Activated CD8-positive, alpha-beta memory T cell treated with anti-CD3 and anti-CD28 coated beads for 24 hours (primary cell): Measurements from ENCODE around the gene LCT.
"Not testable (repeated sequence)": the region's sequence is repeated elsewhere in the genome, so short reads cannot be mapped to it uniquely, and the experiment has no call there.

Experiments
- DNase-seq: peaks from one replicate; pipeline ENCODE4 v3.0.0-alpha.2; 2020

The LCT gene

GRCh38 chr2:135796606-135797005 is 40.4 kb downstream of the LCT start:
- no peak for DNase-seq

GRCh38 chr2:135795641-135796040 is 41.3 kb downstream of the LCT start:
- DNase-seq: not testable (repeated sequence)

DNA sequence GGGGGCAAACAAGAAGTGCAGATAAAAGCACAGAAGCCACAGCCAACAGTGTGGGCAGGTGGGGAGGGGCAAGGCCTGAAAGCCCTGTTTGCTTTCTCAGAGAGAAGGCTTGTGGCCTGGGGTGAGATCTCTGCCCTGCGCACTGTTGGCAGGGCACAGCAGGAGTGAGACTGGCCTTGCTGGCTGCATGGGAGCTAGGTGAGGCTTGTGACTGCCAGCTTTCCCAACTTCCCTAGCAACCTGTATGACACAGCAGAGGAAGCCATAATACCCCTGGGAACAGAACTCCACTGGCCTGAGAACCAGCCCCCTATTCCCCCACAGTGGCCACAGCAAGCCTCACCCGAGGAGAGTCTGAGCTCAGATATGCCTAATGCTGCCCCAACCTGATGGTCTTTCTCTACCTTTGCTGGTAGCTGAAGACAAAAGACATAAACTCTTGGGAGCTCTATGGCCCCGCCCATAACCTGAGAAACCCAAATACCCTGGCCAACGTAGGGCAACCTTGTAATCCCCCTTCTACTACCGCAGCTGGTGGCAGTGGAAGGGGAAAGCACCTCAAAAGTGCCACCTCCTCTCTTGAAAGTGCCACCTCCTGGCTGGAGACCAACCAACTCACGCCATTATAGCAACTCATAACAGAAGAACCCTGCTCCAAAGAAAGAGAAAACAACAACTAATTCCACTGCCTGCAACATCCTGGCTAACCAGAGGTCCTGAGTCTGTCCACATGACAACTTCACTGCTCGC is 44.4 kb downstream of the LCT start:
- DNase-seq: no peak

DNA sequence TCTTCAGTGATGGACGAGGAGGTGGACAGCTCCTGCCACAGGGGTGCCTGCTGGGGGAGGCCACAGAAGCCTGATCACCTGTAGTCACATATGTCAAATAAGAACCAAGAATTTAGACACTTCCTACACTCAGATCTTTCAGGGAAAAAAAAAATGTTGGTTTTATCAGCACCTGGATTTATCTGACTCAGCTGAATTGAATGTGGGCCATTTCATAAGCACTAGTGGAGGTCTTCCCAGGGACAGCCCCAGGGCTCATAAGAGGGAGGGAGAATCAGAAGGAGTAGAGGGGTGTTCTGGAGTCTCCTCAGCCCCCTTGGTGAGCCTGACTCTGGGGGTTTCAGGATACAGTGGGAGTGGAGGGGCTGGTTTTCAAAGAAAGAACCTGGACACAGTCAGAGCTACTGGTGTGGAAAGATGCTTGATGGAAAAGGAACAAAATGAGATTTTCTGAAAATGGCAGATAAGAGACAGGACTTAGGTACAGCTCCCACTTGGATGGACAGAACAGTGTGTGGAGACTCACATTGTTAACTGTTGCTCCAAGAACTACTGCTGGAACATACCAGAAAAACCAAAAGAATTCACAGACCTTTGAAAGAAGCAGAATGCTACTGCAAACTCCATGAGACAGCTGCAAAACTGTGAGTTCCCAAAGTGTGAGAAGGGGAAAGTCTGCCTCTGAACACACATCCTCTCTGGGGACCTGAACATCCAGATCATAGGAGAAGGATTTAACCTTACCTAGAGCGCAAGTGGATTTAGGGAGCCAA is 45.4 kb downstream of the LCT start:
- no peak for DNase-seq

DNA sequence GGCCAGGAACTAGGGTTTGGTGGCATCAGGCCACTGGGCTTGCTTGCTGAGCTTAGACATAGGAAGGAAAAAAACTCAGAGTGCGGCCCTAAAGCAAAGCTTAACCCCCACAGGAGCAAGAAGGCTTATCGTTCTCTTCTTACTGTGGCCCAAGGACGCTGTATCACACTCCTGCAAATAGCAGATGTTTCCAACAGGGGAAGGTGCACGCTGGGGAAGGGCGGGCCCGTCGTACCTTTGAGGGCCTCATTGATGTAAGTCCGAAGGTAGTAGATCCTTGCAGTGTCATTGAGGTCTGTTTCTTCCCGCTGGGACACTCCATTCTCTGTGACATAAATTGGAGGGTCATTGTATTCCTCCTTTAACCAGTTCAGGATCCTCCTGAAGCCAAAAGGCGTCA is 46.6 kb downstream of the LCT start:
- DNase-seq: no peak

GRCh38 chr2:135786823-135787222 is 50.2 kb downstream of the LCT start:
- no peak for DNase-seq

- DNase-seq: no peak
Measured at GRCh38 chr2:135785032-135785431, 52.0 kb downstream of the LCT start.

GRCh38 chr2:135783439-135783838 is 53.5 kb downstream of the LCT start:
- no peak for DNase-seq

GRCh38 chr2:135782231-135782630 is 54.8 kb downstream of the LCT start:
- no peak for DNase-seq

- DNase-seq: no peak
Measured at GRCh38 chr2:135776367-135776766, 60.6 kb downstream of the LCT start.

DNA sequence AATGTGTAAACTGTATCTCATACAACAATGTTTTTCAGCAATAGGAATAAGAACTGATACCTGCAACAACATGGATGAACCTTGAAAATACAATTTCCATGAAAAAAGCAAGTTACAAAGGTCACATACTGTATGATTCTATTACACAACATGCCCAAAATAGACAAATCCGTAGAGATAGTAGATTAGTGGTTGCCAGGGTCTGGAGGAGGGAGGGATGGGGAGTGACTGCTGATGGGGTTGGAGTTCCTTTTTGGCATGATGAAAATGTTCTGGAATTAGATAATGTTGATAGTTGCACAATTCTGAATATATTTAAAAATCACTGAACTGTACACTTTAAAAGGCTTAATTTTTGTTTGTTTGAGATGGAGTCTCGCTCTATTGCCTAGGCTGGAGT is 61.6 kb downstream of the LCT start:
- no peak for DNase-seq

GRCh38 chr2:135773917-135774316 is 63.1 kb downstream of the LCT start:
- DNase-seq: no peak

GRCh38 chr2:135773319-135773718 is 63.7 kb downstream of the LCT start:
- no peak for DNase-seq

DNA sequence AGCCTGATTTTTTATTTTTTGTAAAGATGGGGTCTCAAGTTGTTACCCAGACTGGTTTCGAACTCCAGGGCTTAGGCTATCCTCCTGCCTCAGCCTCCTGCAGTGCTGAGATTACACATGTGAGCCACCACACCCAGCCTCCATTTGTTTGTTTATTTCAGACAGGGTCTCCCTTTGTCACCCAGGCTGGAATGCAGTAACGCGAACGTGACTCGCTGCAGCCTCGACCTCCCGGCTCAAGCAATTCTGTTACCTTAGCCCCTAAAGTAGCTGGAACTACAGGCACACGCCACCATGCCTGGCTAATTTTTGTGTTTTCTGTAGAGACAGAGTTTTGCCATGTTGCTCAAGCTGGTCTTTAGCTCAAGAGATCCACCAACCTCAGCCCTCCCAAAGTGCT is 68.1 kb downstream of the LCT start:
- DNase-seq: no peak

DNA sequence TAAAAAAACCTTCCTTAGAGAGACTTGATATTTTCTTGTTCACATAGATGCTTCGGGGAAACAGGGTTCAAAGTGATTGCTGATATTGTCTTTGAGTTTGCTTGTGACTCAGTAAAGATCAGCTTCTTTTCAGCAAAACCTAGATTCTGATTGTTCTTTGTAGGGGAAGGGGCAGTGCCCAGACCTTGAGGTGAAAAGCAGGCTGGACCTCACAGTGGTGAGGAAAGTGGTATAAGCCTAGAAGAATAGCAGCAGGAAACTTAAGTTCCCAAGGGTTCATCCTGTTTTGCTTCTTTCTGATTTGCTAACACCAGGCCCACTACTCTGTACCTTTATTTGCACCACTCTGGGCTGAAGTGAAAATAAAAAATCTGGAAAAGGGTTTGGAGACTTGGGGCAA is 74.5 kb downstream of the LCT start:
- no peak for DNase-seq

GRCh38 chr2:135762022-135762421 is 75.0 kb downstream of the LCT start:
- no peak for DNase-seq

DNA sequence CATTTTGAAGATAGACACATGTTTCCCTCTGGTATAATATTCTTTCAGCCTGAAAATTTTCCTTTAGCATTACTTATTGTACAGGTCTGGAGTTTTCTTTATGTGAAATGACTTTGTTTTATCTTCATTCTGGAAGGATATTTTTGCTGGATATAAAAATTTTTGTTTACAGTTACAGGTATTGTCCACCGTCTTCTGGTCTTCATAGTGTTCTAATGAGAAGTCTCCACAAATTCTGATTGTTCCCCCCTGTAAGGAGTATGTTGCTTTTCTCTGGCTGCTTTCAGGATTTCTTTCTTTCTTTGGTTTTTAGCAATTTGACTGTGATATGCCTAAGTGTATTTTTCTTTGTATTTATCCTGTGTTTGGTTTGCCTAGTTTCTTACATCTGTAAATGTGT is 80.3 kb downstream of the LCT start:
- no peak for DNase-seq

DNA sequence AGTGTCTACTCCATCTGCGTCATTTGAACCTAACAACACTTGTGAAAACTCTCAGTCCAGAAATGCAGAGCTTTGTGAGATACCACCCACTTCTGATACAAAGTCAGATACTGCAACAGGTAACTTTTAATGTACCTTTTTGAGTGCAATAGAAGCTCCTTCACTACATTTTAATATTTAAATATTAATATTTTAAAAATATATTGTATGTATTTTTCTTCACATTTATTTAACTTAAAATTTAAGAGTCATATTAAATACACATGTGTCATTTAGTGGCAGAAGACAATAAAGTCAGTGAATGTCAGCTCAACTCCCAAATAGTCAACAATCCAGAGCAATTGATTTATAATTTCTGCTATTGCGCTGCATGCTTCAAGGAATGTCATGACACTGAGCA is 81.4 kb downstream of the LCT start:
- DNase-seq: no peak

- no peak for DNase-seq
Measured at GRCh38 chr2:135745545-135745944, 91.4 kb downstream of the LCT start.

- no peak for DNase-seq
Measured at GRCh38 chr2:135744760-135745314, 92.1 kb downstream of the LCT start.

DNA sequence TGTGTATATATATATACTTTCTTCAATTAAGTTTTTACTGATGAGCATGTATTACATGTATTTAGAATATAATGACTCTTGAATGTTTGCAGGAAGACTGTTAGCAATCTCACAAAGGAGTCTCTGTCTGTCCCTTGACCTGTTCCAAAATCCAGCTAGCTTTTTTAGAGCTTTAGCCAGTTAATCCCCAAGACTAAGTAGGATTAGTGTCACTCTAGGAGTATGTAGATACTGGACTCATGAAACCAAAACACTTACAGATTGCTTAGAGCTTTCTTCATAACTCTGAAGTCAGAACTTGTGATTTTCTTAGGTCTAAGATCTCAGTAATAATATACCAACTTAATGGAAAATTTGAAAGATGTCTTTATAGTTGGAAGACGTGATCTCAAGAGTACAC is 93.1 kb downstream of the LCT start:
- no peak for DNase-seq

- no peak for DNase-seq
Measured at GRCh38 chr2:135742325-135742757, 94.6 kb downstream of the LCT start.

DNA sequence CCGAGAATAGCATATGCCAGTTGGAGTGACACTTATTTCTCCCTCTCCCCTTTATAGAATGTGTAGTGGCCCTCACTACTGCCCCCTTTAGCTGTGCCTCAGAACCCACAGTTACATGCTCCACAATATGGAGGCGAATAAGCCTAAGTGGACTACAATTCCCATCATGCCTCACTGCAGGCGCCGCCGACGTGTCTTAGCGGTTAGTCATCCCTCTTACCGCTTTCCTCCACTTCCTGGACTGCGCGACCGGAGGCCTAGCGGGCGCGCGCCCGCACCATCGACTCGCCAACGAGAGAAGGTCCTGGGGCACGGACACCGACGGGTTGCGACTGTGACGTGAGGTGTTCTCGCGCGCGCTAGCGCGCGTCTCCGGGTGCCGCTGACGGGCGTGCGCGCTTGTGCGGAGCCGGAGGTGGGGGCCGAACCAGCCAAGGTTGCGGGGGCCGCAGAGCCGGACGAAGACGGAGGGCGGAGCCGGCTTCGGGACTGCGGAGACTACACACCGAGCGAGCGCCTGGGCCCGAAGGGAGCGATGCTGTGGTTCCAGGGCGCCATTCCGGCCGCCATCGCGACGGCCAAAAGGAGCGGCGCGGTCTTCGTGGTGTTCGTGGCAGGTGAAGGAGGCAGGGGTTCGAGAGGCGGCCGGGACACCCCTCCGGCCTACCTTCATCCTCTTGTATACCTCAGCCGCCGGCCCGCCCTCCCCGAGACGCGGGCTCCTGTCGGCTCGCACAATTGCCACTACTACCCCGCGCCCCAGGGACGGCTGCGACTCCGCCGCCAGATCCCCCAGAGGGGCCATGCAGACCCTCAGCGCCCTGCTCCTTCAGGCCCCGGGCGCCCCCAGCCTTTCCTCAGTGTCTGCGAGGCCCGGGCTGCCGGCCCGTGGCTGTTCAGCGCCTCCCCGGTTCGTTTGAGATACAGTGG is 95.3 kb downstream of the LCT start, which contains the start of gene UBXN4:
Gene UBXN4 (plus strand): TSS at position 461 of the 930 bp plus-strand sequence. CDS start 75 bp downstream, at position 536.
- peak; percentile 95 for DNase-seq
